Gastrocnemius medialis (tissue), 4 donors: ENCODE measurements around the gene SON. TPM values are rescaled to one million over a fixed set of nuclear protein-coding genes. Genes with fewer than 3 reads are reported as not detected.
A peak's percentile ranks its signal among the peaks of the same experiment; 100 is the strongest.

ENCODE experiments used
- ATAC-seq, 2 donors: fragments of 150-250 bp; one replicate each; pipeline ENCODE4 v1.9.1; 2016
- DNase-seq, 2 donors: peaks; one replicate each; pipeline ENCODE4 v3.0.0-alpha.2; 2019
- H3K27ac ChIP-seq, 4 donors: fragments of 200-600 bp; sonication (generic); 1 replicate in 1 of 4; 2 replicates in 3 of 4; pipeline ENCODE4 v1.5.1; 2016 to 2018; ENCODE audit warnings: mild to moderate bottlenecking in 2 of 4, moderate library complexity in 1 of 4
- H3K27me3 ChIP-seq, 3 donors: fragments of 200-600 bp; sonication (generic) in 2 of 3; 1 replicate in 1 of 3; 2 replicates in 2 of 3; pipeline versions ENCODE4 v1.5.1 to v1.6.0; 2016 to 2019; ENCODE audit warnings: mild to moderate bottlenecking in 1 of 3, moderate library complexity in 1 of 3
- H3K36me3 ChIP-seq, 2 donors: fragments of 200-600 bp; sonication (generic) in 1 of 2; one replicate each; pipeline ENCODE4 v1.5.1; 2017 to 2018
- H3K4me1 ChIP-seq, 2 donors: fragments of 200-600 bp; sonication (generic) in 1 of 2; one replicate each; pipeline ENCODE4 v1.5.1; 2016 to 2017; ENCODE audit warnings: mild to moderate bottlenecking in 2 of 2
- H3K4me3 ChIP-seq, 4 donors: fragments of 200-600 bp; sonication (generic) in 3 of 4; 1 replicate in 1 of 4; 2 replicates in 3 of 4; pipeline ENCODE4 v1.5.1; 2016 to 2019; ENCODE audit warnings: mild to moderate bottlenecking in 2 of 4
- H3K9me3 ChIP-seq, 3 donors: fragments of 200-600 bp; sonication (generic) in 2 of 3; 1 replicate in 1 of 3; 2 replicates in 2 of 3; pipeline ENCODE4 v1.5.1; 2016 to 2019
- CTCF ChIP-seq, 5 experiments: fragments of 450-650 bp in 3 of 5; fragments of 200-600 bp in 2 of 5; sonication (generic) in 2 of 5; IDR thresholded peaks in 4 of 5; conservative IDR thresholded peaks in 1 of 5; 1 replicate in 4 of 5; 2 replicates in 1 of 5; pipeline ENCODE4 v1.5.1; 2016 to 2019; ENCODE audit warnings: antibody characterized with exemption in 5 of 5, mild to moderate bottlenecking in 3 of 5, moderate library complexity in 3 of 5
- POLR2A ChIP-seq, 2 donors: fragments of 450-650 bp; IDR thresholded peaks; one replicate each; pipeline ENCODE4 v1.6.1; 2017; ENCODE audit warnings: antibody characterized with exemption in 2 of 2, mild to moderate bottlenecking in 2 of 2, moderate library complexity in 2 of 2
- in situ Hi-C, 4 donors: fragments of 200-750 bp; cut with MboI; loops; one replicate each; pipeline versions ENCODE4 v1.15.0 to v1.8.0; 2017; ENCODE audit warnings: low sequenced_read_pairs in 4 of 4
- intact Hi-C: fragments of 100-400 bp; cut with DNase I; formaldehyde crosslinking; loops from one replicate; pipeline ENCODE4 v1.15.1; 2023; ENCODE audit warnings: low total_unique reads
- total RNA-seq, 4 donors: library from RNA; depleted of rRNA; stranded (reverse); fragments of >200 nt; gene quantifications; one replicate each; pipeline versions ENCODE4 v1.1.0 to v1.2.3, GENCODE V29; 2016

Gene SON
- total RNA-seq, 4 donors from 2014 or later = 109 to 390 (median 126) TPM

- intact Hi-C loops = no loop called here
- Histone ChIP-seq H3K36me3 (peaks cover 0 to 98% of the 10 kb centered on the region in 2 donors), H3K9me3 (no peaks in the 10 kb centered on the region), H3K4me1 (no peaks in the 10 kb centered on the region), H3K27ac (no peak overlapping the region), H3K27me3 (no peaks in the 10 kb centered on the region), H3K4me3 (no peak overlapping the region)
- in situ Hi-C loops = loop anchor here in 1 of 4 donors (25.0 kb wide), 1 partner anchor 769 kb away; the partner anchor contains the start of gene PAXBP1
- TF ChIP-seq CTCF (IDR thresholded peaks at IDR 0.05 in 4 of 5, conservative IDR thresholded peaks at IDR 0.05 in 1 of 5) (no peak), POLR2A (IDR thresholded peaks at IDR 0.05) (no peak)
- DNase-seq (no peak), ATAC-seq (no peak)
Measured at GRCh38 chr21:33531007-33531406, 11.8 kb upstream of the SON start.

DNA sequence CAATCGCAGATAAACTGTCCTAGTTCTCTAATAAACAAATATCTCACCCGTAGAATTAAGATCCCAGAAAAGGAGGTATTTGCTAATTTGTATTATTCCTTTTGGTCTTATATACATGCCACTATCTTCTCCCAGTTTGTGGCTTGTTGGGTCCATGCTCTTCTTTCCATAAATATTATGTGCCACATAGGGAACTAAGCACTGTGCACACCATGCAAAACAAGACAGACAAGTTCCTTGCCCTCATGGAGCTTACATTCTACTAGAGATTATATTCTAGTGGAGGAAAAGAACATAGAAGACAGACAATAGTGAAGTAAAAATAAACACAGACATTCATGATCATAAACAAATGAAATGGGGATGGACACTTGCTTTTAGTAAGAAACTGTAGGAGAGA, 5.6 kb upstream of the SON start:
- no peaks in the 10 kb centered on the region for H3K9me3 ChIP-seq
- no peak for TF ChIP-seq POLR2A (IDR thresholded peaks at IDR 0.05)
- no peak for TF ChIP-seq CTCF (IDR thresholded peaks at IDR 0.05 in 4 of 5, conservative IDR thresholded peaks at IDR 0.05 in 1 of 5)
- peaks cover 9 to 11% of the 10 kb centered on the region in 2 donors for H3K4me1 ChIP-seq
- no peaks in the 10 kb centered on the region for H3K27me3 ChIP-seq
- ATAC-seq = no peak
- in situ Hi-C loops (loop anchor here in 1 of 4 donors (25.0 kb wide), 1 partner anchor 775 kb away; the partner anchor contains the start of gene PAXBP1), intact Hi-C loops (no loop called here)
- H3K36me3 ChIP-seq = peaks cover 0 to 65% of the 10 kb centered on the region in 2 donors
- no peak overlapping the region for H3K27ac ChIP-seq
- H3K4me3 ChIP-seq = no peak overlapping the region
- DNase-seq = no peak

DNA sequence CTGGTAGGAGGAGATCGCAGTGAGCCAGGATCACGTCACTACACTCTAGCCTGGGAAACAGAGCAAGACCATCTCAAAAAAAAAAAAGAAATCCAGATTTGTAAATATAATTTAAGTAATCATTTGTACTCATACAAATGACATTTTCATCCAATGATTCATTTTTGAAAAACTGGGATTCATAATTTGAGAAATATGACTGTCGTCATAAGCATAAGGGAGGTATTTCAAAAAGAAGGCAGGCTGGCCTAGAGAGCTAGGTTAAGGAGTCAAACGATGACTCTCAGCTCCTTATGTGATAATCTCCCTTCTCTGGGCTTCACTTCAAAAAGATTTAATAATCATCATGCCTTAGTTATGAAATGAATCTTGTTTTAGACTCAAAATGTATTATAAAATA, 3.2 kb upstream of the SON start:
- intact Hi-C loops = loop anchor here (5.0 kb wide), 1 partner anchor 767 kb away; the partner anchor contains the start of gene PAXBP1
- DNase-seq = no peak

GRCh38 chr21:33540711-33541104, 2.1 kb upstream of the SON start:
- H3K36me3 ChIP-seq = peaks cover 0 to 30% of the 10 kb centered on the region in 2 donors
- peaks cover 26 to 29% of the 10 kb centered on the region in 2 donors for H3K4me1 ChIP-seq
- TF ChIP-seq CTCF (IDR thresholded peaks at IDR 0.05 in 4 of 5, conservative IDR thresholded peaks at IDR 0.05 in 1 of 5) (no peak), POLR2A (IDR thresholded peaks at IDR 0.05) (no peak)
- ATAC-seq (no peak), DNase-seq (no peak)
- intact Hi-C loops = loop anchor here (5.0 kb wide), 1 partner anchor 768 kb away; the partner anchor contains the start of gene PAXBP1
- H3K9me3 ChIP-seq = no peaks in the 10 kb centered on the region
- peak overlapping the region in 2 of 4 donors; percentile 71 to 77 for H3K4me3 ChIP-seq
- H3K27ac ChIP-seq = peak overlapping the region; percentile 95 to 99 (median 99)
- in situ Hi-C loops = loop anchor here in 1 of 4 donors (25.0 kb wide), 1 partner anchor 778 kb away; the partner anchor contains the start of gene PAXBP1
- H3K27me3 ChIP-seq = no peaks in the 10 kb centered on the region

More for the DNA sequence above, 3.2 kb upstream of the SON start:
- TF ChIP-seq POLR2A (IDR thresholded peaks at IDR 0.05) = no peak
- TF ChIP-seq CTCF (IDR thresholded peaks at IDR 0.05 in 4 of 5, conservative IDR thresholded peaks at IDR 0.05 in 1 of 5) = no peak
- H3K27me3 ChIP-seq = no peaks in the 10 kb centered on the region
- ATAC-seq = no peak
- peaks cover 15 to 18% of the 10 kb centered on the region in 2 donors for H3K4me1 ChIP-seq
- in situ Hi-C loops = loop anchor here in 1 of 4 donors (25.0 kb wide), 1 partner anchor 777 kb away; the partner anchor contains the start of gene PAXBP1
- H3K36me3 ChIP-seq = peaks cover 0 to 41% of the 10 kb centered on the region in 2 donors
- no peaks in the 10 kb centered on the region for H3K9me3 ChIP-seq
- no peak overlapping the region for H3K4me3 ChIP-seq
- H3K27ac ChIP-seq = no peak overlapping the region
